HG03060 (cell line): ENCODE measurements around the gene MMP27.
A peak's percentile ranks its signal among the peaks of the same experiment; 100 is the strongest.
"Not testable (repeated sequence)": the region's sequence is repeated elsewhere in the genome, so short reads cannot be mapped to it uniquely, and the experiment has no call there.

Source experiments
- ATAC-seq: cut with Tn5 transposase; IDR thresholded peaks from one replicate; pipeline ENCODE4 v1.9.1; 2021; ENCODE audit warnings: low read depth, moderate number of reproducible peaks; ENCODE audit not compliant: unreplicated experiment

The MMP27 gene

GRCh38 chr11:102705626-102706025, at the start of gene MMP27:
Gene MMP27, minus strand, starts transcription at chr11:102705769. Its CDS starts 55 bp downstream, at chr11:102705714.
- no peak for ATAC-seq

GRCh38 chr11:102753267-102753666, 47.7 kb upstream of the MMP27 start:
- no peak for ATAC-seq

GRCh38 chr11:102751673-102752072, 46.1 kb upstream of the MMP27 start:
- no peak for ATAC-seq

GRCh38 chr11:102749101-102749722, 43.6 kb upstream of the MMP27 start:
- no peak for ATAC-seq

- not testable (repeated sequence) for ATAC-seq
These were observed 41.4 kb upstream of the MMP27 start for GRCh38 chr11:102746746-102747578.

GRCh38 chr11:102734650-102735049, 29.1 kb upstream of the MMP27 start:
- no peak for ATAC-seq

- peak; percentile 87 for ATAC-seq
These were observed 27.8 kb upstream of the MMP27 start for GRCh38 chr11:102733232-102733875.

GRCh38 chr11:102730944-102731343, 25.4 kb upstream of the MMP27 start:
- not testable (repeated sequence) for ATAC-seq

GRCh38 chr11:102729849-102730815, 24.6 kb upstream of the MMP27 start:
- ATAC-seq = no peak

- no peak for ATAC-seq
These were observed 22.3 kb upstream of the MMP27 start for GRCh38 chr11:102727890-102728289.

- no peak for ATAC-seq
These were observed 19.4 kb upstream of the MMP27 start, which contains the start of gene MMP8 for GRCh38 chr11:102724904-102725500. Gene MMP8, minus strand, starts transcription at chr11:102724954. Its CDS starts 99 bp downstream, at chr11:102724855.

- ATAC-seq = no peak
These were observed 17.3 kb upstream of the MMP27 start for GRCh38 chr11:102722821-102723220.

GRCh38 chr11:102719620-102720277, 14.2 kb upstream of the MMP27 start:
- ATAC-seq = no peak

- no peak for ATAC-seq
These were observed 11.7 kb upstream of the MMP27 start for GRCh38 chr11:102717280-102717679.

- ATAC-seq = peak; percentile 41
These were observed 11.0 kb upstream of the MMP27 start for GRCh38 chr11:102716527-102716926.

- no peak for ATAC-seq
These were observed 6.6 kb upstream of the MMP27 start for GRCh38 chr11:102712137-102712536.

GRCh38 chr11:102709201-102709945, 3.8 kb upstream of the MMP27 start:
- ATAC-seq = no peak

GRCh38 chr11:102708654-102709053, 3.1 kb upstream of the MMP27 start:
- ATAC-seq = no peak

- no peak for ATAC-seq
These were observed 728 bp downstream of the MMP27 start for GRCh38 chr11:102704841-102705240.
